ENCODE data around the gene GPSM1. TPM values are rescaled to one million over a fixed set of nuclear protein-coding genes. Genes with fewer than 3 reads are reported as not detected.

Gene GPSM1
- polyA plus RNA-seq, 1 of the 3 experiments (the other 2 are of a cell fraction) = 26.7 TPM

- Histone ChIP-seq H3K36me3 (replicated peaks in 1 of 2; ENCODE audit: control insufficient read depth in 1 of 2, insufficient read depth in 2 of 2, low read length in 1 of 2) (no peaks in the 10 kb centered on the region), H2AFZ (ENCODE audit: low read depth) (no peak overlapping the region), H3F3A (replicated peaks; ENCODE audit: insufficient read depth) (peaks cover 8% of the 10 kb centered on the region), H3K79me2 (ENCODE audit: insufficient read depth) (no peaks in the 10 kb centered on the region), H3K27me3 (ENCODE audit: insufficient read depth) (peaks cover 7% of the 10 kb centered on the region; the same call in 1 of the 2 replicates), H3K4me2 (no peak overlapping the region), H3K4me3 (ENCODE audit: low read depth in 2 of 2, low read length in 1 of 2) (no peak overlapping the region), H4K20me1 (ENCODE audit: insufficient read depth) (no peaks in the 10 kb centered on the region), H3K9me2 (no peaks in the 10 kb centered on the region), H3K4me1 (ENCODE audit: control insufficient read depth in 1 of 2, insufficient read depth in 2 of 2, low read depth in 1 of 2, low read length in 1 of 2) (no peaks in the 10 kb centered on the region), H3K27ac (ENCODE audit: low read depth in 2 of 2, low read length in 1 of 2) (no peak overlapping the region), H3K9me3 (no peaks in the 10 kb centered on the region), H3K9ac (no peak overlapping the region)
- TF ChIP-seq FOSL2 (IDR thresholded peaks at IDR 0.05; ENCODE audit: borderline replicate concordance, low read depth) = no peak
- TF ChIP-seq, protein P1, sequence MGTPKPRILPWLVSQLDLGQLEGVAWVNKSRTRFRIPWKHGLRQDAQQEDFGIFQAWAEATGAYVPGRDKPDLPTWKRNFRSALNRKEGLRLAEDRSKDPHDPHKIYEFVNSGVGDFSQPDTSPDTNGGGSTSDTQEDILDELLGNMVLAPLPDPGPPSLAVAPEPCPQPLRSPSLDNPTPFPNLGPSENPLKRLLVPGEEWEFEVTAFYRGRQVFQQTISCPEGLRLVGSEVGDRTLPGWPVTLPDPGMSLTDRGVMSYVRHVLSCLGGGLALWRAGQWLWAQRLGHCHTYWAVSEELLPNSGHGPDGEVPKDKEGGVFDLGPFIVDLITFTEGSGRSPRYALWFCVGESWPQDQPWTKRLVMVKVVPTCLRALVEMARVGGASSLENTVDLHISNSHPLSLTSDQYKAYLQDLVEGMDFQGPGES (IDR thresholded peaks at IDR 0.05; ENCODE audit: low read depth, low read length) = no peak
- TF ChIP-seq RFX5 (IDR thresholded peaks at IDR 0.05; ENCODE audit: low read length) = no peak
- TF ChIP-seq RAD21 (IDR thresholded peaks at IDR 0.05; ENCODE audit: low read length) = no peak
- no peak for TF ChIP-seq ZBTB33 (IDR thresholded peaks at IDR 0.05; ENCODE audit: borderline replicate concordance, low read depth)
- no peak for TF ChIP-seq FOXM1 (IDR thresholded peaks at IDR 0.05; ENCODE audit: low read depth)
- no peak for TF ChIP-seq NFIC (IDR thresholded peaks at IDR 0.05; ENCODE audit: borderline replicate concordance)
- no peak for TF ChIP-seq GABPA (IDR thresholded peaks at IDR 0.05; ENCODE audit: low read depth)
- TF ChIP-seq POLR2AphosphoS5 (IDR thresholded peaks at IDR 0.05; ENCODE audit: low read depth, low read length) = no peak
- no peak for TF ChIP-seq MEF2A (IDR thresholded peaks at IDR 0.05; ENCODE audit: borderline replicate concordance, low read depth)
- no peak for TF ChIP-seq TEAD4 (IDR thresholded peaks at IDR 0.05; ENCODE audit: borderline replicate concordance, insufficient read depth)
- no peak for DNase-seq
- ChIA-PET CTCF (interaction anchor here (2.2 kb wide), 1 partner anchor 14 kb away, joined by 14 read pairs; no protein-coding TSS in a partner anchor), POLR2A (interaction anchor here (0.9 kb wide), 1 partner anchor 9 kb away, joined by 3 read pairs; no protein-coding TSS in a partner anchor)
- WGBS (ENCODE audit: low lambda C conversion rate) = 75% methylated on average over 14 of the region's 26 CpGs
These were observed 29.3 kb upstream of the GPSM1 start for GRCh38 chr9:136297766-136298735.

DNA sequence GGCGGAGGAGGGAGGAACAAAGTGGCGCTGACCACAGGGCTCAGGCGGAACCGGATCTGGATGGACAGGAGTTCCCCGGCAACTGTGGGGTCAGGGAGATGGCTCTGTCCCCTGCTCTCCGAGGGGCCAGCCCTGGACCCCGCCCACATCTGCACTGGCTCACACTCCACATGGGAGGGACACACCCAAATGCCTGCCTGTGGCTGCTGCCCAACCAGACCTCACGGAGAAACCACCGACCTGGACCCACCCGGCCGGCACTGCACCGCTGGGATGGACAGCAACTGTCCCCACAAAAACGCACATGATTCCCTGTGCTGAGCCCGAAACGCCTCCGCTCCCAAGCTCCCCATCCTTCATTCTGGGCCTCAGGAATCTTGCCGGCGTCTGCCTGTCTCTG, 28.2 kb upstream of the GPSM1 start:
- TF ChIP-seq JUND (IDR thresholded peaks at IDR 0.05) (no peak), USF1 (IDR thresholded peaks at IDR 0.05; ENCODE audit: borderline replicate concordance, low read depth) (no peak), RFX5 (IDR thresholded peaks at IDR 0.05; ENCODE audit: low read length) (no peak), NFIC (IDR thresholded peaks at IDR 0.05; ENCODE audit: borderline replicate concordance) (no peak), ELF1 (IDR thresholded peaks at IDR 0.05) (no peak), NRF1 (IDR thresholded peaks at IDR 0.05; ENCODE audit: low read depth, low read length) (no peak), TEAD4 (IDR thresholded peaks at IDR 0.05; ENCODE audit: borderline replicate concordance, insufficient read depth) (no peak), FOXJ3 (CRISPR knock-in tag; IDR thresholded peaks at IDR 0.05) (no peak), RAD21 (IDR thresholded peaks at IDR 0.05; ENCODE audit: low read length) (no peak), GABPA (IDR thresholded peaks at IDR 0.05; ENCODE audit: low read depth) (no peak), MXI1 (IDR thresholded peaks at IDR 0.05; ENCODE audit: low read depth, low read length) (no peak)
- TF ChIP-seq, protein P2, sequence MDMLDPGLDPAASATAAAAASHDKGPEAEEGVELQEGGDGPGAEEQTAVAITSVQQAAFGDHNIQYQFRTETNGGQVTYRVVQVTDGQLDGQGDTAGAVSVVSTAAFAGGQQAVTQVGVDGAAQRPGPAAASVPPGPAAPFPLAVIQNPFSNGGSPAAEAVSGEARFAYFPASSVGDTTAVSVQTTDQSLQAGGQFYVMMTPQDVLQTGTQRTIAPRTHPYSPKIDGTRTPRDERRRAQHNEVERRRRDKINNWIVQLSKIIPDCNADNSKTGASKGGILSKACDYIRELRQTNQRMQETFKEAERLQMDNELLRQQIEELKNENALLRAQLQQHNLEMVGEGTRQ (IDR thresholded peaks at IDR 0.05; ENCODE audit: borderline replicate concordance, low read depth, low read length) = no peak
- no peak overlapping the region for H3K4me3 ChIP-seq (ENCODE audit: low read depth in 2 of 2, low read length in 1 of 2)
- H3K9me3 ChIP-seq = no peaks in the 10 kb centered on the region
- no peaks in the 10 kb centered on the region for H3K79me2 ChIP-seq (ENCODE audit: insufficient read depth)
- no peaks in the 10 kb centered on the region for H3K9me2 ChIP-seq
- DNase-seq = no peak
- H3K36me3 ChIP-seq (replicated peaks in 1 of 2; ENCODE audit: control insufficient read depth in 1 of 2, insufficient read depth in 2 of 2, low read length in 1 of 2) = no peaks in the 10 kb centered on the region
- H4K20me1 ChIP-seq (ENCODE audit: insufficient read depth) = no peaks in the 10 kb centered on the region
- H3F3A ChIP-seq (replicated peaks; ENCODE audit: insufficient read depth) = no peaks in the 10 kb centered on the region
- ChIA-PET CTCF (interaction anchor here (1.1 to 1.3 kb wide), 4 partner anchors 14 to 332 kb away, joined by 3 to 6 read pairs (median 4); no protein-coding TSS in a partner anchor), POLR2A (no interaction called here)
- no peak overlapping the region for H3K9ac ChIP-seq
- peaks cover 7% of the 10 kb centered on the region; the same call in 1 of the 2 replicates for H3K27me3 ChIP-seq (ENCODE audit: insufficient read depth)
- H3K4me2 ChIP-seq = no peak overlapping the region
- H2AFZ ChIP-seq (ENCODE audit: low read depth) = no peak overlapping the region
- H3K4me1 ChIP-seq (ENCODE audit: control insufficient read depth in 1 of 2, insufficient read depth in 2 of 2, low read depth in 1 of 2, low read length in 1 of 2) = no peaks in the 10 kb centered on the region
- WGBS (ENCODE audit: low lambda C conversion rate) = 71% methylated on average over 7 of the region's 18 CpGs
- no peak overlapping the region for H3K27ac ChIP-seq (ENCODE audit: low read depth in 2 of 2, low read length in 1 of 2)

Data from SK-N-SH (cell line).